Upper lobe of left lung (tissue), 6 donors: ENCODE data around the gene TREX2. TPM values are rescaled to one million over a fixed set of nuclear protein-coding genes. Genes with fewer than 3 reads are reported as not detected.

Experiments
- ATAC-seq, 2 donors: fragments of 200-7000 bp; cut with Tn5 transposase; one replicate each; pipeline ENCODE4 v1.9.1; 2022; ENCODE audit warnings: mild to moderate bottlenecking in 2 of 2, moderate library complexity in 2 of 2; ENCODE audit not compliant: low FRiP score in 2 of 2
- DNase-seq, 2 donors: peaks; one replicate each; pipeline ENCODE4 v3.0.0-alpha.2; 2019 to 2020
- H3K27ac ChIP-seq, 4 donors: fragments of 200-600 bp; sonication (generic); one replicate each; pipeline ENCODE4 v1.5.1; 2016 to 2019
- H3K27me3 ChIP-seq, 4 donors: fragments of 200-600 bp; sonication (generic); one replicate each; pipeline ENCODE4 v1.5.1; 2017 to 2019
- H3K36me3 ChIP-seq, 4 donors: fragments of 200-600 bp; sonication (generic); one replicate each; pipeline ENCODE4 v1.5.1; 2016 to 2019
- H3K4me1 ChIP-seq, 4 donors: fragments of 200-600 bp; sonication (generic); one replicate each; pipeline ENCODE4 v1.5.1; 2018 to 2019
- H3K4me3 ChIP-seq, 4 donors: fragments of 200-600 bp; sonication (generic); one replicate each; pipeline ENCODE4 v1.5.1; 2017 to 2019; ENCODE audit warnings: mild to moderate bottlenecking in 2 of 4, moderate library complexity in 1 of 4
- H3K9me3 ChIP-seq, 4 donors: fragments of 200-600 bp; sonication (generic); one replicate each; pipeline ENCODE4 v1.5.1; 2018 to 2019
- EP300 ChIP-seq, 4 donors: sonication (generic); formaldehyde crosslinking; IDR thresholded peaks; one replicate each; pipeline ENCODE4 v1.5.1; 2017; ENCODE audit warnings: antibody characterized with exemption in 4 of 4, control low read depth in 2 of 4
- POLR2A ChIP-seq, 4 donors: fragments of 450-650 bp; IDR thresholded peaks; one replicate each; pipeline ENCODE4 v1.5.1; 2016 to 2017; ENCODE audit warnings: antibody characterized with exemption in 4 of 4, mild to moderate bottlenecking in 2 of 4
- POLR2AphosphoS5 ChIP-seq, 2 donors: sonication (generic); formaldehyde crosslinking; IDR thresholded peaks; one replicate each; pipeline ENCODE4 v1.5.1; 2017; ENCODE audit warnings: antibody characterized with exemption in 2 of 2
- WGBS, 2 donors: methylation state at CpG; one replicate each; pipeline ENCODE4 v1.1.5; 2017 to 2018; 5-methylcytosine and 5-hydroxymethylcytosine counted together
- total RNA-seq, 6 donors: library from RNA; depleted of rRNA in 4 of 6; stranded (reverse); fragments of >200 nt in 4 of 6; gene quantifications; one replicate each; pipeline versions ENCODE4 v1.1.0 to v1.2.1, GENCODE V29; 2016 to 2021
- TF ChIP-seq, protein P1 (sequence below), 6 experiments: fragments of 450-650 bp in 4 of 6; fragments of 200-600 bp in 2 of 6; sonication (generic) in 2 of 6; IDR thresholded peaks; one replicate each; pipeline ENCODE4 v1.5.1; 2016 to 2019; ENCODE audit warnings: antibody characterized with exemption in 6 of 6
- donor health status: DM: no; HTN: no; CAD: no; lungs with moderate emphysema.
- donor health status: DM: no; HTN: yes; CAD: no; lungs with severe emphysema.

TREX2 gene
- total RNA-seq, 6 donors from 2014 or later: 0.97 to 7.3 (median 2.8) TPM

GRCh38 chrX:153411255-153411987, 34.4 kb downstream of the TREX2 start, which contains the start of gene ZFP92:
TSS of gene ZFP92 (plus strand) at chrX:153411472. CDS start at chrX:153418323, 6,851 bp downstream.
- peak in 1 of 2 donors; percentile 90 for ATAC-seq
- peak within 1 kb of the TSS; percentile 37 to 67 (median 52) for H3K4me3 ChIP-seq
- peak within 1 kb of the TSS; percentile 18 to 64 (median 59) for H3K27ac ChIP-seq
- H3K36me3 ChIP-seq: no peaks in the 10 kb centered on the region
- DNase-seq: peak; percentile 36 to 92
- peaks cover 0 to 13% (median 4%) of the 10 kb centered on the region in 4 donors for H3K4me1 ChIP-seq
- H3K9me3 ChIP-seq: no peaks in the 10 kb centered on the region
- no peaks in the 10 kb centered on the region for H3K27me3 ChIP-seq
- TF ChIP-seq EP300 (IDR thresholded peaks at IDR 0.05) (no peak), POLR2AphosphoS5 (IDR thresholded peaks at IDR 0.05) (no peak), POLR2A (IDR thresholded peaks at IDR 0.05) (no peak)
- TF ChIP-seq, protein P1, sequence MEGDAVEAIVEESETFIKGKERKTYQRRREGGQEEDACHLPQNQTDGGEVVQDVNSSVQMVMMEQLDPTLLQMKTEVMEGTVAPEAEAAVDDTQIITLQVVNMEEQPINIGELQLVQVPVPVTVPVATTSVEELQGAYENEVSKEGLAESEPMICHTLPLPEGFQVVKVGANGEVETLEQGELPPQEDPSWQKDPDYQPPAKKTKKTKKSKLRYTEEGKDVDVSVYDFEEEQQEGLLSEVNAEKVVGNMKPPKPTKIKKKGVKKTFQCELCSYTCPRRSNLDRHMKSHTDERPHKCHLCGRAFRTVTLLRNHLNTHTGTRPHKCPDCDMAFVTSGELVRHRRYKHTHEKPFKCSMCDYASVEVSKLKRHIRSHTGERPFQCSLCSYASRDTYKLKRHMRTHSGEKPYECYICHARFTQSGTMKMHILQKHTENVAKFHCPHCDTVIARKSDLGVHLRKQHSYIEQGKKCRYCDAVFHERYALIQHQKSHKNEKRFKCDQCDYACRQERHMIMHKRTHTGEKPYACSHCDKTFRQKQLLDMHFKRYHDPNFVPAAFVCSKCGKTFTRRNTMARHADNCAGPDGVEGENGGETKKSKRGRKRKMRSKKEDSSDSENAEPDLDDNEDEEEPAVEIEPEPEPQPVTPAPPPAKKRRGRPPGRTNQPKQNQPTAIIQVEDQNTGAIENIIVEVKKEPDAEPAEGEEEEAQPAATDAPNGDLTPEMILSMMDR (IDR thresholded peaks at IDR 0.05): no peak
- 49% methylated on average over 38 of the region's 75 CpGs; no CpG with 5 or more reads in 1 of the 2 donors for WGBS, 2 donors

DNA sequence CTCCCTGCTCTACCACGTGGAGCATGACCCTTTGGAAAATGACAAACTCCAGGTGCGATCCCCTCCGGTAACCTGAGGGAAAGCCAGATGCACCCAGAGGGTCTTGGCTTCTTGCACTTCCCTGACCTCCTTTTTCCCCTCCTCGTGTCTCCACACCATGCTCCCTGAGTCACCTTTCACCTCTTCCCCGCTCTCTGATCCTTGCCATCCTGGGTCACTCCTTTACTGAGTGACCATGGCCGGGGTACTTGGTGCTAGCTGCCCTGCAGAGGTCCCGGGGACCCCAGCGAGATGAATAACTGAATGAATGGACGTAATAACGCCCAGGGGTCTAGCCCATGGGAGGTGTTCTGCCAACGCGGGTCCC, 35.0 kb downstream of the TREX2 start:
- H3K4me3 ChIP-seq: peak overlapping the region in 3 of 4 donors; percentile 46 to 67 (median 58)
- no peaks in the 10 kb centered on the region for H3K36me3 ChIP-seq
- no peak for ATAC-seq
- H3K27ac ChIP-seq: peak overlapping the region in 2 of 4 donors; percentile 61 to 64
- TF ChIP-seq POLR2A (IDR thresholded peaks at IDR 0.05): no peak
- TF ChIP-seq EP300 (IDR thresholded peaks at IDR 0.05): no peak
- TF ChIP-seq POLR2AphosphoS5 (IDR thresholded peaks at IDR 0.05): no peak
- TF ChIP-seq, protein P1 (IDR thresholded peaks at IDR 0.05): no peak
- H3K27me3 ChIP-seq: no peaks in the 10 kb centered on the region
- no peak for DNase-seq
- 63 to 70% methylated on average over 5 to 12 of the region's 12 CpGs for WGBS, 2 donors
- H3K4me1 ChIP-seq: peaks cover 0 to 13% (median 4%) of the 10 kb centered on the region in 4 donors
- H3K9me3 ChIP-seq: no peaks in the 10 kb centered on the region

DNA sequence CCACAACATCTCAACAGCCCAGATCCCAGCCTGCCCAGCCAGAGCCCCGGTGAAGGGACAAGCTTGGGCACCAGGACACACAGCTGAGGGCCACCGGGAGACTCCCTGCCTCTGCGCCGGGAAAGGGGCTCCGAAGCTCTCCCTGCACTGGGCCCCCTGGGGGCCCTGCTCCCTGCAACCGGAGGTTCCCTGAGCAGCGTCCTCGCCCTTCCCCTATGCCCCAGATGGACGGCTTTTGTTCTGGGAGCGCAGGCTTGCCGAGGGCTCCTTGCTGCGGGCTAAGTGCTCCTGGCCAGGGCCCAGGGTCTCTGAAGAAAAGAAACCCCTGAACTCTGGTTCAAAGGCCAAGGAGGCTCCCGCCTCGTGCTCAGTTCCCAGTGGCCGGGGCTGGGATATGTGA, 35.5 kb downstream of the TREX2 start:
- H3K4me3 ChIP-seq: no peak overlapping the region
- ATAC-seq: no peak
- H3K27me3 ChIP-seq: no peaks in the 10 kb centered on the region
- H3K27ac ChIP-seq: no peak overlapping the region
- H3K9me3 ChIP-seq: no peaks in the 10 kb centered on the region
- TF ChIP-seq POLR2AphosphoS5 (IDR thresholded peaks at IDR 0.05): no peak
- peaks cover 0 to 13% (median 4%) of the 10 kb centered on the region in 4 donors for H3K4me1 ChIP-seq
- H3K36me3 ChIP-seq: no peaks in the 10 kb centered on the region
- no peak for DNase-seq
- WGBS, 2 donors: 83 to 87% methylated on average over 8 to 15 of the region's 15 CpGs

- H3K9me3 ChIP-seq: no peaks in the 10 kb centered on the region
- no peak for ATAC-seq
- H3K27ac ChIP-seq: no peak overlapping the region
- 89 to 91% methylated on average over 16 to 27 of the region's 30 CpGs for WGBS, 2 donors
- no peak for DNase-seq
- H3K27me3 ChIP-seq: no peaks in the 10 kb centered on the region
- TF ChIP-seq EP300 (IDR thresholded peaks at IDR 0.05) (no peak), POLR2AphosphoS5 (IDR thresholded peaks at IDR 0.05) (no peak), POLR2A (IDR thresholded peaks at IDR 0.05) (no peak)
- TF ChIP-seq, protein P1 (IDR thresholded peaks at IDR 0.05): no peak
- H3K4me1 ChIP-seq: peaks cover 0 to 11% (median 4%) of the 10 kb centered on the region in 4 donors
- no peaks in the 10 kb centered on the region for H3K36me3 ChIP-seq
- no peak overlapping the region for H3K4me3 ChIP-seq
Observed at GRCh38 chrX:153409414-153410101, 36.3 kb downstream of the TREX2 start.

DNA sequence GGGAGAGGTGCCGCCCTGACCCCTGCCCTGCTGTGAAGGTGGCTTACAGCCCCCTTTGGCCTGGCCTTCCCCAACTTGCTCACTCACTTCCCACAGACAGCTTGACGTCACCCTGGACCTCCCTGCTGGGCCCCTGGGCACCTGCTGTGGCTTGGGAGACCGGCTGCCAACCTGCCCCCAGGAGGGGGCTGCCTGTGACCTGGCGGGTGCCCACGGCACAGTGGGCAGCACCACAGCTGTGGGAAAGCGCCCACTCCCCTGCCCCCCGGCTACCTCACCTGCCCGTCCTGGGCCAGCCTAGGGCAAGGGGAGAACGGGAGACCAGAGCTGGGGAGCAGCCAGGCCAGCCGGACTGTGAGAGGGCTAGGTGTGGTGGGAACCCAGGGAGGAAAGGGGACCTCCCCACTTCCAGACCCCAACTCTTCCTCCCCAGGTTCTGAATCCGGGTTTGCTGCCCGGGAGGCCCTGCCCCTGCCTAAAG, 36.9 kb downstream of the TREX2 start:
- no peak for DNase-seq
- WGBS, 2 donors: 91% methylated on average over 12 of the region's 12 CpGs; no CpG with 5 or more reads in 1 of the 2 donors
- ATAC-seq: no peak
- Histone ChIP-seq H3K36me3 (no peaks in the 10 kb centered on the region), H3K9me3 (no peaks in the 10 kb centered on the region), H3K4me1 (peaks cover 0 to 10% (median 3%) of the 10 kb centered on the region in 4 donors), H3K27me3 (no peaks in the 10 kb centered on the region), H3K4me3 (no peak overlapping the region), H3K27ac (no peak overlapping the region)
- TF ChIP-seq POLR2A (IDR thresholded peaks at IDR 0.05) (no peak), EP300 (IDR thresholded peaks at IDR 0.05) (no peak), POLR2AphosphoS5 (IDR thresholded peaks at IDR 0.05) (no peak)
- TF ChIP-seq, protein P1 (IDR thresholded peaks at IDR 0.05): no peak
